Measurements from ENCODE around the gene PROZ.

The PROZ gene

DNA sequence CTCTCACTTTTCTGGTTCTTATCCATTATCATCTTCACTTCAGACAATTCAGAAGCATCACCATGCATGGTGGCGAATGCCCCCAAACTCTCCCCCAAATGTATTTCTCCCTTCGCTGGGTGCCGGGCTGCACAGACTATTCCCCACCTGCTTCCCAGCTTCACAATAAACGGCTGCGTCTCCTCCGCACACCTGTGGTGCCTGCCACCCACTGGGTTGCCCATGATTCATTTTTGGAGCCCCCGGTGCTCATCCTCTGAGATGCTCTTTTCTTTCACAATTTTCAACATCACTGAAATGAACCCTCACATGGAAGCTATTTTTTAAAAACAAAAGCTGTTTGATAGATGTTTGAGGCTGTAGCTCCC is 38.6 kb upstream of the PROZ start:
- DNase-seq (ENCODE audit: low read depth in 2 of 2, low spot score in 1 of 2): no peak

DNA sequence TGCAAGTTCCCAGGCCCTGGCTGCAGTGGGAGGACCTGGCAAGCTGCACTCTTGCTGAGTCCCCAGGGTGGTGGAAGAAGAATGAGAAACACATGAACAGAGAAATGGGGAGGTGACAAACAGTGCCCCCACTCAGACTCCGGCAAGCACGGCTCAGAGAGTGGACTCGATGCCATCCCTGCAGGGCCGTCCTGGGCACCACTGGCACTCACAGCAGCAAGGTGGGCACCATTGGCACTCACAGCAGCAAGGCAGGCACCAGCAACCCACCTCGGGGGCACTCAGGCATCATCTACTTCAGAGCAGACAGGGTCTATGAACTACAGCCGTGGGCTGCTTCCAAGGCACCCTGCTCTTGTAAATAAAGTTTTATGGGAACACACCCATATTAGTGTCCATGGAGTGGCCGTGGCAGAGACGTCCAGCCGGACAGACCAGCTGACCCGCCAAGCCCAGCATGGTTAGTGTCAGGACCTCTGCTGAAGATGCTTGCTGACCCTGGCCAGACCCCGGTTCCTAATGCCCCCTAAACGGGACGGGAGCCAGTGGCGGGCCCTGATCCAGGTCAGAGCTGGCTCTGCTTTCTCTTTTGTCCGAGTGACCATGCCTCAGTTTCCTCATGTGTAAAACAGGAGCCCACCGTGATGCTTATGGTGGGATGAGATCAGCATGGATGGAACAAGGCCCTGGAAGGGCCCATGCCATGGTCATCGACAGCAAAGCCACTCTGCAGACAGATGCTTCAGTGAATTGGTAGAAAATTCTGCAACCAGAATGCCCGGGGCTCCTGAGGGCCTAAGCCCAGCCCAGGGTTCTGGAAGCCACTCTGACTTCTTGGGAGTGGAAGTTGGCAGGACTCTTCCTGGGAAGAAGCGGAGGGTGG is 37.9 kb upstream of the PROZ start:
- DNase-seq (ENCODE audit: low read depth in 2 of 2, low spot score in 1 of 2): no peak

DNA sequence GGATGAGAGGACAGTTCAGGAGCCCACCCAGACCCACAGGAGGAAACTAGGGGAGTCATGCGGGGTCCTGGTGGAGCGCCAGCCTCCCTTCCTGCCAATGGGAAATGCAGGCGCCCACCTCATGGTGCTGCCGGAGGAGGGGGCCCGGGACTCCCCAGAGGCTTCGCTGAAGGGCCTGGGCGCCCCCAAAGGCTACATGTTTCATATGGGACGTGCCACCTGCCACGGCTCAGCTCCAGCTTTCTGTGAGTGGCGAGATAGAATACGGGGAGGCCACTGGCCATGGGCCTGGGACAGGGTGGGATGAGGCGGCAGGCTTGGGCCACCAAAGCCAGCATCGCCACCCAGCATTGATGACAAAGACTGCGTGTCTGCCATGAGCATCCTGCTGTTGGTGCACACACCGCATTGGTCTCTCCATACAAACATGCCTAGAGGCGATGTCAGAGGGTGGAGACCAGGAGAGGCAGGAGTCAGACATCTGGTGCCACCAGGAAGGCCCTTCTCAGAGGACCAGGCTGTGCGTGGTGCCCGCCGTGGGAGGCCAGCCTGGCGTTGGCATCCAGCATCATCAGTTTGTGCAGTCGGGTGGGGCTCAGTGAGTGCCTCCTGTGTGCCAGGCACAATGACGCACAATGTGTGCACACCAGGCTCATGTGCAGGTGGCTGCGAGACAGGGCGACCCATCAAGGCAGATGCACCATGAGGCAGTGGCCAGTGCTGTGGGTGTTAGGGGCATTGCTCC is 37.1 kb upstream of the PROZ start:
- no peak for DNase-seq (ENCODE audit: low read depth in 2 of 2, low spot score in 1 of 2)

DNA sequence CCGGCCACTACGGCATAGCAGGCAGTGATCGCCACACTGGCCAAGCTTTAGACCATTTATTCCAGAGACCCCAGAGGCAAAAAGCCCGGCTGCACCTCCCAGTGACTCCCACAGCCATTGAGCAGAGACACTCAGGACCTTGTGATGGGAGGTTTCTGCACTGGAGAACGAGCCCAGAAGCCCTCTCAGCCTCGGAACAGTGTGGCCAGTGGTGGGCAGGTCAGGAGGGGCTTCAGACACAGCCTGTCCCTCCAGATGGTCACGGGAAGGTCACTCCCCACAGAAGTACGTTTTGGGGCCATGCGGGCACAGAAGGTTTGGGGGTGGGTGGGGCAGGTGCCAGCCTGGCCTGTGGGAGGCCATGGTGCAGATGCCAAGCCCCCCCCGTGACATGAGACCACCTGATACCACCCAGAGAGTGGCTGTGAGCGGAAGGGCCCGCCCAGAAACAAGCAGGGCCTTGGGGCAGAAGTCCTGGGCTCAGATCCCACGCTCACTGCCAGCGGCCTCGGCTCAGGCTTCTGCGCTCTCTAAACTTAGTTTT is 36.4 kb upstream of the PROZ start:
- DNase-seq (ENCODE audit: low read depth in 2 of 2, low spot score in 1 of 2): no peak

DNA sequence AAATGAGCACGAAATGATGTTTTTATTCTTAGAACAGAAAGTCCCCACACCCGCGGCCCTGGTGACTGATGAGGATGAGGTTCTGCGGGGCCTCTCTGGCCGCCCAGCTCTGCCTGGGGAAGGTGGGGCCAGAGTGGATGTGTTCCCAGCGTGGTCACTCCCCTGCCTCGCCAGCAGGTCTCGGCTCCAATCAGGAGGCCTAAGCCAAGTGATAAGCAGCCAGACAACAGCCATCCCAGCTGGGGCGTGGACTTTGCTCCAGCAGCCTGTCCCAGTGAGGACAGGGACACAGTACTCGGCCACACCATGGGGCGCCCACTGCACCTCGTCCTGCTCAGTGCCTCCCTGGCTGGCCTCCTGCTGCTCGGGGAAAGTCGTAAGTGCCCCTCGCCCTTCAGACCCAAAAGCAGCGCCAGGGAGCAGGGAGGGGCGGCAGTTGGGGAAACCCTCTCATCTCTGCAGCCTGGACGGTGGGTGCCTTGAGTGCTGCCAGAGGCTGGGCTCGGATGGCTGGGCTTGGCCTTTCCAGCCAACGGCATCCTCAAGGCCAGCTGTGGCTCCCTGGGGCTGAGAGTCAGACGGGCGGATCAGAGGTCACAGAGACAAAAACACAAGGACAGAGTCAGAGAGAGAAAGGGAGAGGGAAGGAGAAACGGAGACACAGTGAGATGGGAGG is 35.8 kb upstream of the PROZ start, which contains the start of gene F10:
Gene F10, plus strand, starts transcription at position 250 of the 676 bp plus-strand sequence. Its CDS starts 57 bp downstream, at position 307.
- DNase-seq (ENCODE audit: low read depth in 2 of 2, low spot score in 1 of 2): no peak

DNA sequence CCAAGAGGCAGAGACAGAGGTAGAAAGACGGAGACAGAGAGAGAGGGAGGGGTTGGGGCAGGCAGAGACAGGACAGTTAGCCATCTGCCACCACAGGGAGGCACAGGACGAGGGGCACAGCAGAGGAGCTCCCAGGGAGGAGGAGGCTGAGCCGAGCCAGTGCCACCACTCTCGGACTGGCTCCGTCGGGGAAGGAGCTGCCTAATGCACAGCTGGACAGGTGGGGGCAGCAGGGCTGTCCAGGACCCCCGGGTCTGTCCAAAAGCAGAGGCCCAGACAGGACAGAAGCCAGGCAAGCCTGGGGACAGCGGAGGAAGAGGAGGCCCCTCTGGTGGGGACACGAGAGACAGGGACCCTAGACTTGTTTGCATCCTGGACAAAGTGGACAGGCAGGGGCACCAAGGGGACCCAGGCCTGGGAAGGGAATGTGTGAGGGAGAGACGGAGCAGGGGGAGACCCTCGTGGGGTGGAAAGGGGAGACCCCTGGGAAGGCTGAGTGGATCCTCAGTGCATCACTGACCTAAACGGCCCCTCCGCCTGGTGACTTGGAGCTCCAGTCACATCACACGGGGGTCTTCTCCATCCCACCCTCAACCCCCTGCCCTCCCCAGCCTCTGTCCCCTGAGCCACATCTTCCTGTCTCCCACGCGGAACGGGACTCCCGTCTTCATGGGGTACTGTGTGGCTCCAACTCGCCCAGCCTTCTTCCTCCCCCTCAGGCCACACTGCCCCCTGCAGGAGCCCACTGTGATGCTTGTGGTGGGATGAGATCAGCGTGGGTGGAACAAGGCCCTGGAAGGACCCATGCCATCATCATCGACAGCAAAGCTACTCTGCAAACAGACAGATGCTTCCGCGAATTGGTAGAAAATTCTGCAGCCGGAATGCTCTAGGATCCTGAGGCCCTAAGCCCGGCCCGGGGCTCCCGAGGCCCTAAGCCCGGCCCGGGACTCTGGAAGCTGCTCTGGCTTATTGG is 34.9 kb upstream of the PROZ start:
- no peak for DNase-seq (ENCODE audit: low read depth in 2 of 2, low spot score in 1 of 2)

DNA sequence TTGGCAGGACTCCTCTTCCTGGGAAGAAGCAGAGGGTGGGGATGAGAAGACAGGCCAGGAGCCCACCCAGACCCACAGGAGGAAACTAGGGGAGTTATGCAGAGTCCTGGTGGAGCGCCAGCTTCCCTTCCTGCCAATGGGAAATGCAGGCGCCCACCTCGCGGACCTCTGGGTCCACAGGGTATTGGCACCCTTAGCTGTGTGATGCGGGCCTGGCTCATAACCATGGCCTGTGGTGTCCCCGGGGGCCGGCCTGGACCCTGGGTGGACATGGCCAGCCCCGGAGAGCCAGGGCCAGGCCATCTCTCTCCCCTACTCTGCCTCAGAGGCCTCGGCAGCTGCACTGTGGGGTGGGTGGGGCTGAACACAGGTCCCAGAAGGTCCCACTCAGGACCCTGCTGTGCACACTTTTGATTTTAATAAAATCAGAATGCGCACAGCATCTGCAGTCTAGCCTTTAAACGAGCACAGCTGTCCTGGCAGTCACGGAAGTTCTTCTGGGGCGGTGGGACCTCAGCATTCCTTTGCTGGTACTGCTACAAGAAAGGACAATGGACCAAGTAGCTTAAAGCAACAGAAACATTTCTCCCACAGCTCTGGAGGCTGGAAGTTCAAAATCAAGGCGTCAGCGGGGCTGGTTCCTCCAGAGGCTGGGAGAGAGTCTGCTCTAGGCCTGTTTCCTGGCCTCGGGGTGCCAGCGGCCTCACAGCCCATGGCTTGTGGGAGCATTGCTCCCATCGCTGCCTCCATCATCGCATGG is 34.1 kb upstream of the PROZ start:
- DNase-seq (ENCODE audit: low read depth in 2 of 2, low spot score in 1 of 2): no peak

DNA sequence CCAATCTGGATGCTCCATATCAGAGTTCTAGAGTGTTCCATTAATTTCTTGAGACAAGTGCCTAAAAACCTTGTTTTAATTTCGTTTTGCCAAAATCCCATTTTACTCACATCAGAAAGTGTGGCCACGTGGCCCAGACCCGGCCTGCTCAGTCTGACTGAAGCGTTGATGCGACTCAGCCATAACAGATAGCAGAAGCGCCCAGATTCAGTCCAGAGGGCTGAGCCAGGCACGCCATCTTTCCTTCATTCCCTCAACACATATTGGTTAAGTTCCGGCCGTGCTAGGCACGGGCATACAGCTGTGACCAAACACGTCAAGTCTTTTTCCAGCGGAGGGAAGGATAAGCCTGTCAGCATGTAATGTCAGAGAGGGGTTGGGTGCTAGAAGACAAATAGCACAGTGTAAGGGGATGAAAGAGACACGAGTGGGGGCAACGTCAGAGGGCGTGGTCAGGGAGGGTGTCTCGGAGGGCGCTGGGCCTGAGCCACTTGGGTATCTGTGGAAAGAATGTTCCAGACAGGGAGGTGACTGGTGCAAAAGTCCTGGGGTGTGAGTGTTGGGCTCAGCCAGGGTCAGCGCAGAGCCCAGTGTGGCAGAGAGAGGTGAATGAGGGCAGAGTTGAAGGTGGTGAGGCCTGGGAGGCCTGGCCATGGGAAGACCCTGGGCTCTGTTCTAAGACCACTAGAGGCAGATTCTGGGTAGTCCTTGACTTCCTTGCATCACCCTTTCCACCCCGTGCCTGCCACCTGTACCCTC is 32.8 kb upstream of the PROZ start:
- DNase-seq (ENCODE audit: low read depth in 2 of 2, low spot score in 1 of 2): no peak

DNA sequence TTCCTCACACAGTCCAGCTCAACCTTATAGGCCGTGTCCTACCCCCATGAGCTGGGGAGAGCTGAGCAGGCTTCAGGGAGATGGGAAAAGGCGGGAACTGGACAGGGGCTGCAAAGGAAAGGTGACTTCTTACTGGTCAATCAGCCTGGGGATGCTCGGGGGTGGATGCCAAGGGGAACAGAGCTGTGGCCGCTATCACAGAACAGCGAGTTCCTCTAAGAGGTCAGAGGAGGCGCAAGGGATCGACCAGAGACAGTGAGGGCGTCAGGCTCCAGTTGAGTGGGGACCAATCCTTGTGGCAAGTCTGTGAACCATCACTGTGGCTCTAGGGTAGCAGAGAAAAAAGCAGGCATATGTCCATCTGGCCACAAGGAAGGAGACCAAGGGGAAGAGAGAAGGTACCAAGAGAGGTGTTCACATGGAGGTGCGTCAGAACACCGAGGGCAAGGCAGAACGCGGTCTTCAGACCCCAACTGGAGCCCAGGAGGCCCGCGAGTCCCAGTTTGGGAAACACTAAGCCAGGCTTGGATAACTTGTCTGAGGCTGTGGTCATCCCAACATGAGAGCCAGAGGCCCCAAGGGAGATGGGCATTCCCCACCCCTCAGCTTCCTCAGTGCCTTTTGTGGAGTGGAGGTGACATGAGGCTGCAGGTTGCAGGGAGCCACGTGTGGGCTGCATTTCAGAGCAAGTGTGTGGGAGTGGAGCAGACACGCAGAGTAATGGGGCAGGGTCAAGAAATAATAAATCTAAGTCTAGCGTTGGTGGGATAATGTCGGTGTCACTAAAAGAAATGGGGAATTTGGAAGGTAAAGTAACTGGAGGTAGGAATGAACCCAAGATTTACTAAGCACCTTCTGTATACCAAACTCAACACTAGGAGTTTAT is 31.9 kb upstream of the PROZ start:
- no peak for DNase-seq (ENCODE audit: low read depth in 2 of 2, low spot score in 1 of 2)

DNA sequence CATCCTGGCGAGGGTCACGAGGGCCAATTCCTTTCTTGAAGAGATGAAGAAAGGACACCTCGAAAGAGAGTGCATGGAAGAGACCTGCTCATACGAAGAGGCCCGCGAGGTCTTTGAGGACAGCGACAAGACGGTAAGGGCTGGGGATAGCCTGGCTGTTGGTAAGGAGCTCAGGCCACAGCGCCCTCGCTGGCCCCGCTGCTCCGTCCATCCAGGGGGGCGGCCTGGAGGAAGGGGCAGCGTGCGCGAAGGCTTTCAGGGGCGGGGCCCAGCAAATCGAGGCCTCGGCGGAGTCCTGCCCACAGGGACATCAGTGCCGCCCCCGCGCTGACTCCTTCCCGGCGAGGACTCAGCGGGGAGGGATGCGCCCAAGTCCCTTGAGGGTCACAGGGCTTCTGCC is 29.0 kb upstream of the PROZ start:
- no peak for DNase-seq (ENCODE audit: low read depth in 2 of 2, low spot score in 1 of 2)

DNA sequence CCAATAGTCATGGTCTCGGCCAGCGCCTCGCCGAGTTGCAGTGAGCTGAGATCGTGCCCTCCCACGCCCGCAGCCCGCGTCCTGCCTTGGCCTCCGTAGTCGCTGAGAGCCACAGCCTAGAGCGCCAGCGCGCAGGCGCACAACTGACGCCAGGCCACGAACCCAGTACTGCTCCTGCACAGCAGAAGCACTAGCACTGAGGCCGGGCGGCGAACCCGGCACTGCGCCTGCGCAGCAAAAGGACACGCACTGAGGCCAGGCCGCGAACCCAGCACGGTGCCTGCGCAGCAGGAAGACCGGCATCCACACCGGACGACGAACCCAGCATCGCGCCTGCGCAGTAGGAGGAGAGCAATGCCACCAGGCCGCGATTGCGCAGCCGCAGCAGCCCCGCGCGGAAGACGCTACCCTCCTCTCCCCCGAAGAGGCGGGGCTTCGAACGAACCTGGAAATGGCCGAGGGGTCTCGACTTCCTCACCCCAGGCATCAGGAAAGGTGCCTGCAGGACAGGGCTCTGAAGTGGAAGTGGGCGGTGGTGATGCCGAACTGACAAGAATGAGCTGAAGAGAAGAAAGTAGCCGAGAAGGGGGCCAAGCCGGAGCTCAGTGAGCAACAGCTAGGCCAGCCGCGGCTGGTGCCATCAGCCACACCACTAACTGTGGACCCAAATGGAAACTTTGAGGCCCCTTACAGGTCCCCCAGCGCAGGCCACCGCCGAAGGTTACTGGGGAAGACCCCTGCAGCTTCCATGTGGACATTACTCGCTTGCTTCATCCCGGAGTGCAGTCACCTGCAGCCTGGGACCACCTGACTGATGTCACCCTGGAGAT is 28.3 kb upstream of the PROZ start:
- DNase-seq (ENCODE audit: low read depth in 2 of 2, low spot score in 1 of 2): no peak

DNA sequence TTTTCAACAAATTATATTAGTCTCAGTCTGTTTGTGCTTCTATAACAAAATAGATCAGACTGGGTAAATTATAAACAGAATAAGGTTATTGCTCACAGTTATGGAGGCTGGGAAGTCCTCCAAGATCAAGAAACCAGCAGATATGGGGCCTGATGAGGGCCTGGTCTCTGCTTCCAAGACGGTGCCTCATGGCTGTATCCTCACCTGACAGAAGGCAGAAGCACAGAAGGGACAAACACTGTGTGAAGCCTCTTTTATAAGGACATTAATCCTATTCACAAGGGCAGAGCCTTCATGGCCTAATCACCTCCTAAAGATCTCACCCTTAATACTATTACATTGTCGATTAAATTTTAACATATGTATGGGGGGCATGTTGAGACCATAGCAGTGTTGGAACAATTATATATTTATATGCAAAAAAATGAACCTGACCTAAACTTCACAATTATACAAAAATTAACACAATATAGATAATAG is 23.1 kb upstream of the PROZ start:
- no peak for DNase-seq (ENCODE audit: low read depth in 2 of 2, low spot score in 1 of 2)

DNA sequence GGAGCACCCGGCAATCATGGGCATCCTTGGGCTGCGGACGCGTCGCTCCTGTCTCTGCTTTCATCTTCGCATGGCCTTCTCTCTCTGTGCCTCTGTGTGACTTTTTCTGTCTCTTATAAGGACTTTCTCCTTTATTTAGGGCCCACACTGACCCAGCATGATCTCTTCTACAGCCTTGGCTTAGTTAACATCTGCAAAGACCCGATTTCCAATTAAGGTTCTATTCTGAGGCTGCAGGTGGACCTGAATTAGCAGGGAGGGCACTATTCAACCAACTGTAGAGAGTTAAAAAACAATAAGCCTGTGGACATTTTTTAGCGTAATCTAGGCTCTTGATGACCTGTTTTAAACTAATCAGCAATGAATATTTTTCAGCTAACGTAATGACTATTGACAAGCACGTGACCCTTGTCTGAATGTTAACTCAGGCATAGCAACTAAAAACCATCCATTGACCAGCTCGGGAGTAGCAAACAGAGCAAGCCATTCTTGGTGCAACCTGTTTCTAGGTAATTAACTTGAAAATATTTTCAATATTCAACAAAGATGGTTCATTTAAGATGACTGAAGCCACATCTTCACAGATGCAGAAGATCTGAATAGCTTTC is 20.7 kb upstream of the PROZ start:
- DNase-seq (ENCODE audit: low read depth in 2 of 2, low spot score in 1 of 2): no peak

DNA sequence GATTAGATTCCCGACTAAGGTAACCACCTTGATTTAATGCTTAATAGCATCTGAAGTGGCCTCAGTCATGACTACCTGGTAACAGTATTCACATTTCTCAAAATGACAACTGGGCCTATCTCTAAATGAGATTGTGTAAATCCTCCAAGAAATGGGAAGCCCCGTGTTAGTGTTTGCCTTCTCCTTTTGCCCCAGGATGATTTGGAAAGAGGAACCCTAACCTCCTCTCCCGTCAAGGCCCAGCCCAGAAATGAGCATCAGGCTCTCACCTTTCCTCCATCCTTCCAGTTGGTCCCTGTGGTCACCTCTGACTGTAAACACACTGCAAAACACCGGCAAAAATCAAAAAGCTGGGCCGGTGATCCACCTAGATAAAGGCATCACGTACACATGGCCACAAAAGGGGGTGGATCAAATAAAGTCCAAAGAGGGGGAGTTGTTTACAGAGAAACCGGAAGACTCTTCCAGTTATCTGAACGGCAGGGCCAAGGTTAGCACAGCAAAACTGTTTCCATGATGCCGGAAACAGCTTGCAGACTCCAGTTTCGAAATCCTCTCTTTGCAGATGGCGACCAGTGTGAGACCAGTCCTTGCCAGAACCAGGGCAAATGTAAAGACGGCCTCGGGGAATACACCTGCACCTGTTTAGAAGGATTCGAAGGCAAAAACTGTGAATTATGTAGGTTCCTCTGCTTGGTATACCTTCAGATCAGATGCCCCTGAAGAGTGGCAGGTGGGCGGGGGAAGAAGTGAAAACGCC is 19.5 kb upstream of the PROZ start:
- DNase-seq (ENCODE audit: low read depth in 2 of 2, low spot score in 1 of 2): no peak

DNA sequence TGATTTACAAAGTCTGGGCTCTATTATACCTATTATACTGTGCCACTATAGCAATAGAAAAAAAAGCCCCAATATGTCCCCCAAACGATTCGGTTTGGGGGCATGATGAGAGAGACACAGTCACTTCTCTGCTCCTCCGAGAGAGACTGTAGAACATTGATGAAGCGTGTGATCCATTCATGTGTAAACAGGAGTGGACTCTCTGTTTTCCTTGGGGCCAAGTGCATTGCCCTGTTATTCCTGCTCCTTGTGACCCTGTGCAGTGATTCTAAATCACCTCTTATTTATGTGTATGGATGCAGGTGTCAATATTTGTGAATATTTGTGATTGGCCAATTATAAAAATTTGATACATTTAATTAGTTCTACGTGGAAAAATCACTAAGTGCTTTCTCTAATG is 18.9 kb upstream of the PROZ start:
- DNase-seq (ENCODE audit: low read depth in 2 of 2, low spot score in 1 of 2): no peak
